Measurements from ENCODE around the gene GPD1. TPM values are rescaled to one million over a fixed set of nuclear protein-coding genes. Genes with fewer than 3 reads are reported as not detected.
"Not testable (repeated sequence)": the region's sequence is repeated elsewhere in the genome, so short reads cannot be mapped to it uniquely, and the experiment has no call there.

GPD1 gene
- total RNA-seq, 1 donor: under 0.01 TPM

DNA sequence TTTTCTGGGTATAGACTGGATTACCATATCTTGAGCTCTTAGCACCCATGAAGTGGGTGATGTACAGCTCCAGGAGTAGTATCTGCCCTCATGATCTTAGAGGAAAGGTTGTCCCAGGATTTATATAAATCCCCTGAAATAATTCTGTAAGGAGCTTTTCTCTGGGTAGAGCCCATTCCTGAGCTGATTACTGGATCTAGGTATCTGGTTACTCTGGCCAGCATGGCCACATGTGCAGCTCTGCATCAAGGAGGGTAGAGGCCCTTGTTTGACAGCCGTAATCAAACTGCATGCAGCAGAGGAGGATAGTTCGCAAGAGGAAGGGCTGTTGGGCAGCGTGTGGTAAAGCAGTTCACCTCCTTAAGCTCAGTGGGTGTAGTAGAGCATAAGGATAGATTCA lies 16.7 kb downstream of the GPD1 start:
- DNase-seq (ENCODE audit: low read depth in 2 of 3, low spot score in 2 of 3): no peak

DNA sequence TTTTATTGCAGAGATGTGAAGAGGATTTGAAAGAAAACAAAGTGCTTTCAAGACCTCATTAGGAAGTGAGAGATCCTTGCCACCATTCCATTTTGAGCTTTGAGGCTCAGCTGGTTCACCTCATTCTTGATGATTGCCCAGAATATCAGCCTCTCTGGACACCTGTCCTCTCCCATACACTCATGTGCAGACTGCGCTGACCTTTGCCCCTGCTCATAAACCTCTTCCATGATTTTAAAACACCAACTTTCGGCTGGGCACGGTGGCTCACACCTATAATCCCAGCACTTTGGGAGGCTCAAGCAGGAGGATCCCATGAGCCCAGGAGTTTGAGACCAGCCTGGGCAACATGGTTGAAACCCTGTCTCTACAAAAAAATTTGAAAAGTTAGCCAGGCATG lies 17.1 kb downstream of the GPD1 start:
- DNase-seq (ENCODE audit: low read depth in 2 of 3, low spot score in 2 of 3): no peak

DNA sequence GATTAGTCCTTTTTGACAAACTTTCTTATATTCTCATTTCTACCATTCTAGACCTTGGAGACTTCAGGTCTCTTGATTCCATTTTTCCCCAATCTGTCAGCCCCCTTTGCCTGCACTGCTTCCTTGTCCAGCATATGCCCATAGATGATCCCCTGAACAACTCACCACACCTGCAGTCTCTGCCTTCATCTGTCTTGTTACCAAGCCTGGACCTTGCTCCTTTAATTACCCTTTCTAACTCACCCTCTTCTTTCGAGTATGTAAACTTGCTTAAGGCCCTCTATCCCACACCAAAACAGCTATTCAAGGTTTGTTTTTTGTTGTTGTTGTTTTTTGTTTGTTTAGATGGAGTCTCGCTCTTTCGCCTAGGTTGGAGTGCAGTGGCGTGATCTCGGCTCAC lies 17.8 kb downstream of the GPD1 start:
- no peak for DNase-seq (ENCODE audit: low read depth in 2 of 3, low spot score in 2 of 3)

DNA sequence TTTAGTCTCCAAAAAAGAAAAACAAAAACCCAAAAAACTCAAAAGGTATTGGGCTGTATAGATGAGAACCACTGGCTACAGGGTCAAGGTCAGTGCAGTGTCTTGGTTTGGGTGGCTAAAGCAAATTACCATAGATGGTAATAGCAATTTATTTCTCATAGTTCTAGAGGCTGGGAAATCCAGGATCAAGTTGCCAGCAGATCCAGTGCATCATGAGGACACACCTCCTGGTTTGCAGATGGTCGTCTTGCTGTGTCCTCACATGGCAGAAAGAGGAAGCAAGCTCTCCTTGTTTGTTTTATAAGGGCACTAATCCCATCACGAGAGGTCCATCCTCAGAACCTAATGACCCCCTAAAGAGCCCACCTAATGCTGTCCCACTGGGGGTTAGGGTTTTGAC lies 19.4 kb downstream of the GPD1 start:
- no peak for DNase-seq (ENCODE audit: low read depth in 2 of 3, low spot score in 2 of 3)

DNA sequence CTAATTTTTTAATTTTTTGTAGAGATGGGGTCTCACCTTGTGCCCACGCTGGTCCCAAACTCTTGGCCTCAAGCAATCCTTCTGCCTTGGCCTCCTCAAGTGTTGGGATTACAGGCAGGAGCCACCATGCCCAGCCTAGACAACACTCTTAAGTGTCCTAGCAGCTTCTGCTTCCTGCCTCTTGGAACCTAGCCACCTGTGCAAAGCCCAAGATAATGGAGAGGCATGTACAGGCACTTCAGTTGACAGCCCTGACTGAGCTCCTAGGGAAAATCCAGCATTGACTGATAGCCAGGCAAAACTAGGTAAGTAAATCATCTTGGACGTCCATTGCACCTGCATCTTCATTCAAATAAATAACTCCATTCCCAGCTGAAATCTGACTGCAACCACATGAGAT lies 23.7 kb downstream of the GPD1 start:
- DNase-seq (ENCODE audit: low read depth in 2 of 3, low spot score in 2 of 3): no peak

DNA sequence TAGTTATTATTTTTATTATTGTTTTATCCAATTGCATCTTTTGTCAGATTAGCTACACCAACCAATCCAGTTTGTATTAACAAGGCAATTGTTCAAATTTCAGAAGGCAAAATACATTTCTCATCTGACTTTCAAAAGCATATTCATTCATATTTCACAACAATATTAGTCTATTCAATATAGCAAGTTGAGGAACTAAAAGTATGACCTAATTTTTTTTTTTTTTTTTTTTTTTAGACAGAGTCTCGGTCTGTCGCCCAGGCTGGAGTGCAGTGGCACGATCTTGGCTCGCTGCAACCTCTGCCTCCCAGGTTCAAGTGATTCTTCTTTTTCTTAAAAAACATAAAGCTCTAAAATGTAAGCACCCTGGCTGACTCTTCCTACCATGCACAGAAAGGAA lies 25.5 kb downstream of the GPD1 start:
- DNase-seq (ENCODE audit: low read depth in 2 of 3, low spot score in 2 of 3): no peak

DNA sequence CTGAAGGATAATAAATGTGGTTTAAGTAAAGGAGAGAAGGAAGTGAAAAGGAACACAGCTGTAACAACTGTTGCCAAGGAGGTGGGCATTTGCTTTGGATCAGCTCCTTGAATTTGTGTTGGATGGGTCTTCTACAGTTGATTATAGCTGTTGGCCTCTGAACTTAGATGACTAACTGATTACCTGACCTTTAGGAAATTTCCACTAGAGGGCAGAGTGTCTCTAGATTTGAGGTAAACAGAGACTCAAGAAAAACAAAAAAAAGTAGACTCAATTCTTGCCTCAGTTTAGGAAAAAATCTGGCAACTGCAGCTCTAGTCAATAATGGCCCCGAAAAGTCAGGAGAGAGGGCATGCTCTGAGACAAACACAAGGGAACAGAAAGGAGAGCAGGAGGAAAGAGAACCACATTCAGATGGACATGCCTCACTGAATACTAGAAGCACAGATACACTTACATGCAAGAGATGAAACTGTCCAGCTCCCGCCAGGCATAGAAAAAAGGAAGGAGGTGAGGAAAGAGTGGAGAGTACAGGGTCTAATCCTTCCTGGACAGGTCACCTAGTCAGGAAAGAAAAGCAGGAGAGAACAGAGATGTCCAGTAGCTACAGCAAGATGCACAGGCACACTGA lies 28.8 kb downstream of the GPD1 start:
- peak in 2 of 3 donors; percentile 22 to 66 for DNase-seq (ENCODE audit: low read depth in 2 of 3, low spot score in 2 of 3)

DNA sequence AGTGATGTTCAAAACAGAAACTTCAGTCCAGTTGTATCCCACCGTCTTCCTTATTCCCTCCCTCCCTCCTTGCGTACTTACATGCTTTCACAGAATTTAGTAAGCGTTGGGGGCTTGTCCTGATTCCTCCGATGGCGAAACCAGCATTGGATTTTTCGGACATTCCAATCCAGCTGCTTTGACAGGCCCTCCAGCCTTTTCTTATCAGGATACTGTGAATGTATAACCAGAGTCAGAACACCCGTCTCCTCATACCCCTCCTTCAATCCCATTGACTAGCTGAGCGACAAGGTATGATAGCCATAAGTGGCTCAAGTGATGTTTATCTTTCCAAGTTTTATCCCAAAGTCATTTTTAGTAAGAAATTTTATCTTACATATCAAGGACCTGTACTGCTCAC lies 39.2 kb downstream of the GPD1 start:
- no peak for DNase-seq (ENCODE audit: low read depth in 2 of 3, low spot score in 2 of 3)

DNA sequence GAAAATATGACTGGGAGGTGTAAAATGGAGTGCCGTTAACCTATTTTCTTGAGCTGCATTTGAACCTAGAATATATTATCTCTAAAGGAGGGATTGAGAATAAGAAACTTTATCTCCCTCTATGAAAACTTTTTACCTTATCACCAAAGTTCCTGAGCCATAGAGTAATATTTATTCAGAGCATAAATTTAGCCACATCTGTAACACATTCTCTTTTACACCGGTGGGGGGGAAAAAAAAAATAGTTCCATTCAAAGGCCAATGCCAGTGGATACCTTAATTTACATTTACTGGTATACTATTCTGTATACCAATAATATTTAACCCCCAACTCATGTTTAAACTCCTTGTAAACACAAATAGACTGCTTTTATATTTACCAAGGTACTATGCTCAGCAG lies 41.6 kb downstream of the GPD1 start:
- DNase-seq (ENCODE audit: low read depth in 2 of 3, low spot score in 2 of 3): no peak

DNA sequence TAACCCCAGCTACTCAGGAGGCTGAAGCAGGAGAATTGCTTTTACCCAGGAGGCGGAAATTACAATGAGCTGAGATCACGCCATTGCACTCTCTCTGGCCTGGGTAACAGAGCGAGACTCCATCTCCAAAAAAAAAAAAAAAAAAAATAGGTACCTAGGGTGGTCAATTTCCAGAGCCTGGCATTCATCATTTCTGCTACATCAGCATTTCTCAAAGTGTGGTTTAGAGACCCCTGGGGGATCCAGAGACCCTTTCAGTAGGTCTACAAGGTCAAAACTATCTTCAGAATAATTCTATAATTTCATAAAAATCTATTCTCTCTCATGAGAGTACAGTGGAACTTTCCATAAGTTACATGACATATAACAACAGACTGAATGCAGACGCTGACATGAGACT lies 43.5 kb downstream of the GPD1 start:
- DNase-seq (ENCODE audit: low read depth in 2 of 3, low spot score in 2 of 3): no peak

DNA sequence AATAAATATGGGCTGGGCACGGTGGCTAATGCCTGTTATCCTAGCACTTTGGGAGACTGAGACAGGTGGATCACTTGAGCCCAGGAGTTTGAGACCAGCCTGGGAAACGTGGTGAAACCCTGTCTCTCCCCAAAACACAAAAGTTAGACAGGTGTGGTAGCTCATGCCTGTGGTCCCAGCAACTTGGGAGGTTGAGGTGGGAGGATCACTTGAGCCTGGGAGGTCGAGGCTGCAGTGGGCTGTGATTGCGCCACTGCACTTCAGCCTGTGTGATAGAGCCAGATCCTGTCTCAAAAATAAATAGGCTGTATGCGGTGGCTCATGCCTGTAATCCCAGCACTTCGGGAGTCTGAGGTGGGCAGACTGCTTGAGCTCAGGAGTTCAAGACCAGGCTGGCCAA lies 44.2 kb downstream of the GPD1 start:
- DNase-seq (ENCODE audit: low read depth in 2 of 3, low spot score in 2 of 3): not testable (repeated sequence)

DNA sequence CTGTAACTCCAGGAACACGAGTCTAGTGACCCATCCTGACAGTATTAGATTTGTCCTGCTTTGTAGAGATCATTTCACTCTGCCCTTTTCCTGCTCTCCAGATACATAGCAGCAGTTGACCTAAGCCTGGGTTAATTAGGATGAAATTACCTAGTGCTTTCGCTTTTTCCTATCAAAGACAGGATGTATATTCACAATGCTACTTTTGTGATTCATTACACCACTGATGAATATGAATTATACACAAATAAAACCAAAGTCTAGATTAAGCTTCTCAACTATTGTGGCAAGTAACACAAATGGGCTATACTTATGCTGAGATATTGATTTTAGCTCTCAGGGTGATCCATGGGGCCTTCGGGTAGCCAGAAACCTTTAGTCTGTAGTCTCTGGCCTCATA lies 45.5 kb downstream of the GPD1 start:
- DNase-seq (ENCODE audit: low read depth in 2 of 3, low spot score in 2 of 3): no peak

DNA sequence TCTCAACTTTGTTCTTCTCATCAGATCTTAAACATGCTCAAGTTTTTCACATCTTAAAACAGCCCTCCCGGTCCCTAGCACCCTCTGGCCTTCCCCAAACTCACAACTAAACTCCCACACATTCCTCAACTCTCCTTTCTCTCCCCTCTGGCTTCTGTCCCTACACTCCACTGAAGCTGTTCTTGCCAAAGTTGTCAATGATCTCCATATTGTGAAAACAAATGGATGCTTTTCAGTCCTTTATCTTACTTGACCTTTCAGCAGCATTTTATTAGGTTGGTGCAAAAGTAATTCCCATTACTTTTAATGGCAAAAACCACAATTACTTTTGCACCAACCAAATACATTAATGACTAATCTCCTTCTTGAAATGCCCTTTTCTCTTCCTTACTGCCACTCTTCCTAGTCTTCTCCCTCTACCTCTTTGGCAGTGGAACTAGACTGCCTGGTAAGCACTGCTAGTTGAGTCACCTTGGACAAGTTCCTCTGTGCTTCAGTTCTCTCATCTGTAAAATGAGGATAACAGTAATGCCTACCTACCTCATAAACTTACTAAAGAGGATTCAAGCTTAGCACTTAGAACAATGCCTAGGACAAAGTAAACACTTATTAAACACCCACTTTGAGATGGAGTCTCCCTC lies 47.4 kb downstream of the GPD1 start:
- DNase-seq (ENCODE audit: low read depth in 2 of 3, low spot score in 2 of 3): no peak

DNA sequence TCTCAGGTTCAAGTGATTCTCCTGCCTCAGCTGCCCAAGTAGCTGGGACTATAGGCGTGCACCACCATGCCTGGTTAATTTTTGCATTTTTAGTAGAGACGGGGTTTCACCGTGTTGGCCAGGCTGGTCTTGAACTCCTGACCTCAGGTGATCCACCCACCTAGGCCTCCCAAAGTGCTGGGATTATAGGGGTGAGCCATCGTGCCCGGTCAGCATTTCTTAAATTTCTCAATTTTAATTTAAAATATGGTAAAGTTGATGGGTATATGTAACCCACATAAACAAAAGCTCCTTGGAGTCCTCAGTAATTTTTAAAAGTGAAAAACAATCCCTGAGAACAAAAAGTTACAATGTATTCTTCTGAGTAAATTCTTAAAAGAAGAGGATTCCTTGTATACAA lies 51.1 kb downstream of the GPD1 start:
- not testable (repeated sequence) for DNase-seq (ENCODE audit: low read depth in 2 of 3, low spot score in 2 of 3)

DNA sequence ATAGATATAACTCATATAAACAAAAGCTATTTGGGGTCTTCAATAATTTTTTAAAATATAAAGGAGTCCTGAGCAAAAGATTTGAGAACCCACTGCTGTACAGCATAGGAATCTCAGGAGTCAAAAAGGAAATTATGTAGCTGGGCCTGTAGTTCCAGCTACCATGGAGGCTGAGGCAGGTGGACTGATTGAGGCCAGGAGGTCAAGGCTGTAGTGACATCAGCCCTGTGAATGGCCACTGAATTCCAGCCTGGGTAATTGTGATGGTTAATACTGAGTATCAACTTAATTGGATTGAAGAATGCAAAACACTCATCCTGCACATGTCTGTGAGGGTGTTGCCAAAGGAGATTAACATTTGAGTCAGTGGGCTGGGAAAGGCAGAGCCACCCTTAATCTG lies 52.8 kb downstream of the GPD1 start:
- no peak for DNase-seq (ENCODE audit: low read depth in 2 of 3, low spot score in 2 of 3)

DNA sequence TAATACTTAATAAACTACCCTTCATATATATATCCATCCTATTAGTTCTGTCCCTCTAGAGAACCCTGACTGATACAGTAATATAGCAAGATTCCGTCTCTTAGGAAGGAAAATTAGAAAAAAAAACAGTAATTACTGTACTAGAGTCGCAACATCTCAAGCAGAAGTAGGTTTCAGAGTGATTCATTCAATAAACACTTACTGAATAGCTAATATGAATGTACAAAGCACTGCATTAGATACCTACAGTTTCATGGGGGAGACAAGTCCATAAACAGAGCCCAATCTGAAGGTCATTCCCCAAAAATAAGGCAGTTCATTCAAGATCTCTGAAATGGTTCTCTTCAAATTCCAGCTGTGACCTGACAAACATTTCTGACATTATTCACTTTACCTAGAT lies 53.5 kb downstream of the GPD1 start:
- DNase-seq (ENCODE audit: low read depth in 2 of 3, low spot score in 2 of 3): no peak

DNA sequence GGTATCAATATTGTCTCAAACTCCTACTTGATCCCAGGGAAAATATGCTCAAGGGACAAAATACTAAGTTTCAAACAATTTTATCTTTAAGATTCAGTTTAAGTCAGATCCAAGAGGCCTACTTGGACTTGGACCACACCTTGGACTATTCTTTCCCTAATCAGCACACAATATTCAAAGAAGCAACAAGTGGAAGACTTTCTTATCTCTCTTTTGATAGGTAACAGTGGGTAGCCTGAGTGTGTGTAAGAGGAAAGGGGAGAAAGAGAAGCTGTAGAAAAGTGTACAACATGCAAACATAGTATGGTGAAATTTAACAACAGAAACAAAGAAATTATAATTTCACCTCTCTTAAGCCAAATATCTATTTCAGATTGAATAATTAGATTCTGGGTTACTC lies 56.8 kb downstream of the GPD1 start:
- no peak for DNase-seq (ENCODE audit: low read depth in 2 of 3, low spot score in 2 of 3)

Other genes starting within 250 kb of the GPD1 start
- under 0.01 TPM for gene FAIM2, start 200.1 kb upstream of the GPD1 start, total RNA-seq
- gene AQP2, start 153.3 kb upstream of the GPD1 start, total RNA-seq: under 0.01 TPM
- not detected for gene AQP5, start 142.1 kb upstream of the GPD1 start, total RNA-seq
- under 0.01 TPM for gene AQP6, start 131.1 kb upstream of the GPD1 start, total RNA-seq
- gene RACGAP1, start 78.5 kb upstream of the GPD1 start, total RNA-seq: 9.4 TPM
- not detected for gene ASIC1, start 46.4 kb upstream of the GPD1 start, total RNA-seq
- gene SMARCD1, start 18.7 kb upstream of the GPD1 start, total RNA-seq: 80.5 TPM
- 47.4 TPM for gene COX14, start 8.2 kb downstream of the GPD1 start, total RNA-seq
- 28.3 TPM for gene CERS5, start 63.4 kb downstream of the GPD1 start, total RNA-seq
- gene LIMA1, start 179.5 kb downstream of the GPD1 start, total RNA-seq: 8.9 TPM

Measured in hematopoietic multipotent progenitor cell (in vitro differentiated cells).